K562 (cell line): Measurements from ENCODE around the gene RNF207. TPM values are rescaled to one million over a fixed set of nuclear protein-coding genes. Genes with fewer than 3 reads are reported as not detected.

ENCODE experiments used
- ATAC-seq: fragments of 200-7000 bp; cut with Tn5 transposase; 3 replicates; pipeline ENCODE4 v1.9.1; 2020; ENCODE audit warnings: moderate library complexity
- BruUV-seq: library from RNA; stranded (reverse); fragments of 400-500 nt; replicated peaks from 2 replicates; lab custom pipeline; 2021; lab: Mats Ljungman, UMichigan
- CTCF ChIA-PET: fragments of 300-600 bp; formaldehyde crosslinking; extraction: SDS; loops from one replicate; lab custom pipeline; 2021; ENCODE audit warnings: low intra/inter-chr PET ratio; lab: Yijun Ruan, JAX
- POLR2A ChIA-PET: fragments of 300-600, 350-650 bp; sonication (Branson Sonifier 250); formaldehyde crosslinking; extraction: SDS; loops from one replicate; lab custom pipeline; 2021; ENCODE audit warnings: antibody characterized with exemption, inconsistent platforms; lab: Yijun Ruan, JAX
- DNase-seq, 4 experiments: peaks; one replicate each; pipeline versions ENCODE4 v3.0.0 to v3.0.0-alpha.2; 2011 to 2018; ENCODE audit warnings: low spot score in 3 of 4, mixed read lengths in 3 of 4; ENCODE audit errors: extremely low read depth in 1 of 4
- FAIRE-seq: peaks from 2 replicates; lab custom pipeline; 2011; peaks lifted over from hg19 to GRCh38; lab: Jason Lieb, UNC
- H2AFZ ChIP-seq: 2 replicates; pipeline ENCODE4 v1.6.0; 2011; ENCODE audit warnings: low read depth, low read length, control low read depth, inconsistent platforms
- H3K27ac ChIP-seq: fragments of 200-600 bp; 3 replicates; pipeline ENCODE4 v1.8.0; 2011; ENCODE audit warnings: low read depth, mild to moderate bottlenecking, control low read depth, inconsistent platforms, low read length, moderate library complexity, mixed read lengths; ENCODE audit errors: extremely low read depth
- H3K27me3 ChIP-seq, 2 experiments: fragments of 300-600 bp in 1 of 2; 2 replicates in 1 of 2; 3 replicates in 1 of 2; pipeline versions ENCODE4 v1.6.0 to v1.8.0; 2011; ENCODE audit warnings: inconsistent platforms in 2 of 2, low read length in 2 of 2, mild to moderate bottlenecking in 1 of 2, mixed read lengths in 1 of 2, moderate library complexity in 1 of 2; ENCODE audit not compliant: control insufficient read depth in 2 of 2, insufficient read depth in 2 of 2
- H3K36me3 ChIP-seq: fragments of 300-600 bp; 3 replicates; pipeline ENCODE4 v1.8.0; 2011; ENCODE audit warnings: mild to moderate bottlenecking, low read length, inconsistent platforms; ENCODE audit not compliant: control insufficient read depth, insufficient read depth
- H3K4me1 ChIP-seq, 2 experiments: fragments of 200-600 bp in 1 of 2; replicated peaks in 1 of 2; 2 replicates in 1 of 2; 3 replicates in 1 of 2; pipeline versions ENCODE4 v1.5.1 to v1.8.0; 2011; ENCODE audit warnings: inconsistent platforms in 2 of 2, low read length in 2 of 2, mild to moderate bottlenecking in 1 of 2, mixed read lengths in 1 of 2, moderate library complexity in 1 of 2; ENCODE audit not compliant: control insufficient read depth in 2 of 2, insufficient read depth in 2 of 2
- H3K4me2 ChIP-seq: 2 replicates; pipeline ENCODE4 v1.6.1; 2011; ENCODE audit warnings: low read length, control low read depth, inconsistent platforms, mixed read lengths; ENCODE audit not compliant: insufficient read depth
- H3K4me3 ChIP-seq: fragments of 200-600 bp; sonication (generic), shearing (Covaris generic); 2 replicates; pipeline ENCODE4 v1.5.1; 2016; ENCODE audit warnings: control low read depth, inconsistent platforms
- H3K79me2 ChIP-seq: fragments of 200-600 bp; 3 replicates; pipeline ENCODE4 v1.8.0; 2011; ENCODE audit warnings: low read length, inconsistent platforms; ENCODE audit not compliant: control insufficient read depth, insufficient read depth
- H3K9ac ChIP-seq, 2 experiments: 2 replicates each; pipeline versions ENCODE4 v1.6.0 to v1.6.1; 2011; ENCODE audit warnings: low read depth in 2 of 2, low read length in 2 of 2, control low read depth in 1 of 2, inconsistent platforms in 1 of 2, mild to moderate bottlenecking in 1 of 2, mixed read lengths in 1 of 2; ENCODE audit not compliant: insufficient read depth in 1 of 2
- H3K9me1 ChIP-seq: one replicate; pipeline ENCODE4 v1.6.0; 2011; ENCODE audit warnings: inconsistent platforms, mild to moderate bottlenecking, low read length, moderate library complexity; ENCODE audit not compliant: control insufficient read depth, insufficient read depth
- H3K9me3 ChIP-seq: replicated peaks from 2 replicates; pipeline ENCODE4 v1.5.1; 2011; ENCODE audit warnings: low read depth, low read length, inconsistent platforms; ENCODE audit not compliant: control insufficient read depth, insufficient read depth
- H4K20me1 ChIP-seq: replicated peaks from 2 replicates; pipeline ENCODE4 v1.6.1; 2011; ENCODE audit warnings: low read length, inconsistent platforms, mixed read lengths; ENCODE audit not compliant: control insufficient read depth, insufficient read depth
- ESRRB ChIP-seq: fragments of 250-450 bp; sonication (Bioruptor Pico); IDR thresholded peaks from 2 replicates; pipeline ENCODE4 v1.5.0; 2020; ENCODE audit warnings: mild to moderate bottlenecking, moderate library complexity, borderline replicate concordance
- FOXK1 ChIP-seq: sonication (generic); formaldehyde crosslinking; IDR thresholded peaks from 2 replicates; pipeline ENCODE4 v1.8.0; 2022; ENCODE audit warnings: missing genetic modification reagents, mild to moderate bottlenecking, borderline replicate concordance
- HOMEZ ChIP-seq: fragments of 250-450 bp; sonication (Bioruptor Pico); IDR thresholded peaks from 2 replicates; pipeline ENCODE4 v1.4.0; 2020; ENCODE audit warnings: mild to moderate bottlenecking, moderate library complexity
- MNT ChIP-seq, 2 experiments: fragments of 450-650 bp; conservative IDR thresholded peaks; 2 replicates each; pipeline ENCODE4 v1.6.1; 2017; ENCODE audit warnings: mild to moderate bottlenecking in 2 of 2, moderate library complexity in 2 of 2
- PHTF2 ChIP-seq: fragments of 250-450 bp; sonication (Bioruptor Pico); IDR thresholded peaks from 2 replicates; pipeline ENCODE4 v1.5.0; 2021; ENCODE audit warnings: mild to moderate bottlenecking
- RB1 ChIP-seq: fragments of 450-650 bp; IDR thresholded peaks from 2 replicates; pipeline ENCODE4 v1.6.1; 2017; ENCODE audit warnings: low read depth, mild to moderate bottlenecking
- TARDBP ChIP-seq: fragments of 450-650 bp; IDR thresholded peaks from 2 replicates; pipeline ENCODE4 v1.6.1; 2016
- TEAD2 ChIP-seq: fragments of 450-650 bp; IDR thresholded peaks from 2 replicates; pipeline ENCODE4 v1.6.1; 2016; ENCODE audit warnings: missing genetic modification characterization, control low read depth, missing compliant biosample characterization
- TFAP4 ChIP-seq: sonication (generic); formaldehyde crosslinking; IDR thresholded peaks from 2 replicates; pipeline ENCODE4 v1.8.0; 2022; ENCODE audit warnings: missing genetic modification reagents, mild to moderate bottlenecking, moderate library complexity, borderline replicate concordance
- ZNF133 ChIP-seq: fragments of 250-450 bp; sonication (Bioruptor Pico); IDR thresholded peaks from 2 replicates; pipeline ENCODE4 v1.4.0; 2020; ENCODE audit warnings: mild to moderate bottlenecking
- ZNF282 ChIP-seq: sonication (generic); formaldehyde crosslinking; IDR thresholded peaks from 2 replicates; pipeline ENCODE4 v1.8.1; 2023; ENCODE audit warnings: missing genetic modification reagents
- ZNF395 ChIP-seq: fragments of 200-800 bp; sonication (Bioruptor generic); IDR thresholded peaks from 2 replicates; pipeline ENCODE4 v1.6.1; 2017; ENCODE audit warnings: missing genetic modification characterization, missing compliant biosample characterization
- ZNF436 ChIP-seq: fragments of 250-450, 450-650 bp; sonication (Bioruptor Pico); formaldehyde crosslinking; IDR thresholded peaks from 2 replicates; pipeline ENCODE4 v1.7.0; 2020; ENCODE audit warnings: mild to moderate bottlenecking
- WGBS: fragments of 100-300 bp; shearing (Covaris generic); methylation state at CpG from one replicate; pipeline ENCODE4 v1.1.6; 2016; ENCODE audit warnings: low coverage, mixed read lengths; ENCODE audit not compliant: insufficient coverage; ENCODE audit errors: missing lambda C conversion rate; 5-methylcytosine and 5-hydroxymethylcytosine counted together
- in situ Hi-C: fragments of 300-500 bp; cut with MboI; formaldehyde crosslinking; loops from 4 replicates; pipeline ENCODE4 v1.15.0; 2018; ENCODE audit warnings: inconsistent platforms, mixed read lengths
- intact Hi-C: fragments of 100-400 bp; cut with micrococcal nuclease; formaldehyde crosslinking; loops from 2 replicates; pipeline ENCODE4 v1.14.2; 2022
- polyA plus RNA-seq, 8 experiments: library from polyadenylated mRNA; depleted of rRNA in 4 of 8; stranded (reverse) in 5 of 8; unstranded in 3 of 8; fragments of >200 nt; fragmentation: Nextera tagmentation in 2 of 8; fragmentation: Illumina TruSeq in 1 of 8; extraction: Ambion mirVana in 2 of 8; extraction: Trizol in 1 of 8; gene quantifications; 2 replicates each; pipeline versions ENCODE4 v1.2.1 to v1.2.3, GENCODE V29; 2011 to 2014; ENCODE audit warnings: inconsistent platforms in 1 of 8, missing spikeins in 1 of 8
- total RNA-seq, 7 experiments: library from RNA; depleted of rRNA in 6 of 7; stranded (reverse); fragments of >200 nt in 6 of 7; fragmentation: Illumina TruSeq in 2 of 7; extraction: Trizol in 2 of 7; gene quantifications; 2 replicates each; pipeline versions ENCODE4 v1.2.1 to v1.2.3, GENCODE V29; 2011 to 2021; ENCODE audit warnings: low replicate concordance in 1 of 7

RNF207 gene
- total and polyA plus RNA-seq, 9 of the 15 experiments (the other 6 are each of a cell fraction or from before 2014, with no cell fraction given), result 2.7 to 30.6 (median 12.9) TPM

- TF ChIP-seq ZNF395 (CRISPR knock-in tag), result no peak
- TF ChIP-seq ZNF133 (CRISPR knock-in tag), result no peak
- TF ChIP-seq, all 486 proteins: peak for 0
Measured at GRCh38 chr1:6166655-6167390, 39.1 kb upstream of the RNF207 start (continued).

GRCh38 chr1:6167391-6168303, 38.3 kb upstream of the RNF207 start:
- H3K4me1 ChIP-seq, result peaks cover 0 to 25% of the 10 kb centered on the region in 2 experiments; a peak in 2 of 5 replicates
- no peaks in the 10 kb centered on the region for H3K9me3 ChIP-seq
- H2AFZ ChIP-seq, result no peak overlapping the region
- H3K27ac ChIP-seq, result no peak overlapping the region
- in situ Hi-C loops (no loop called here), intact Hi-C loops (no loop called here)
- H3K9ac ChIP-seq, result no peak overlapping the region
- no TSS peak for BruUV-seq
- ATAC-seq (no peak), FAIRE-seq (no peak), DNase-seq (no peak)
- ChIA-PET POLR2A (interaction anchor here (0.6 to 1.5 kb wide), 3 partner anchors 18 to 117 kb away, joined by 3 to 5 read pairs (median 4); no protein-coding TSS in a partner anchor), CTCF (no interaction called here)
- H3K4me3 ChIP-seq, result no peak overlapping the region
- 2% methylated on average over 33 of the region's 34 CpGs for WGBS
- peaks cover 3% of the 10 kb centered on the region for H3K9me1 ChIP-seq
- no peaks in the 10 kb centered on the region for H3K79me2 ChIP-seq
- peaks cover 55% of the 10 kb centered on the region for H4K20me1 ChIP-seq
- H3K4me2 ChIP-seq, result no peak overlapping the region
- H3K27me3 ChIP-seq, result peaks cover 52 to 88% of the 10 kb centered on the region in 2 experiments
- no peaks in the 10 kb centered on the region for H3K36me3 ChIP-seq
- TF ChIP-seq TEAD2 (tag) (no peak), FOXK1 (CRISPR knock-in tag) (no peak), PHTF2 (no peak), MNT (conservative IDR thresholded peaks at IDR 0.05) (no peak), TFAP4 (CRISPR knock-in tag) (no peak), ESRRB (CRISPR knock-in tag) (no peak), TARDBP (no peak), ZNF436 (CRISPR knock-in tag) (no peak), RB1 (no peak), ZNF282 (CRISPR knock-in tag) (no peak), HOMEZ (CRISPR knock-in tag) (no peak)
